K562 (cell line): ENCODE measurements around the gene YIPF1. TPM values are rescaled to one million over a fixed set of nuclear protein-coding genes. Genes with fewer than 3 reads are reported as not detected.

Source experiments
- CC2D1A ChIP-seq: fragments of 450-650 bp; IDR thresholded peaks from 2 replicates; pipeline ENCODE4 v1.6.1; 2017; ENCODE audit warnings: mild to moderate bottlenecking
- CHCHD3 ChIP-seq: fragments of 250-450 bp; sonication (Bioruptor Pico); IDR thresholded peaks from 2 replicates; pipeline ENCODE4 v2.1.2; 2022; ENCODE audit warnings: mild to moderate bottlenecking
- DIDO1 ChIP-seq: fragments of 450-650 bp; IDR thresholded peaks from 2 replicates; pipeline ENCODE4 v1.6.1; 2016; ENCODE audit warnings: low read depth, missing biosample characterization, missing genetic modification characterization
- EHMT2 ChIP-seq: fragments of 450-650 bp; IDR thresholded peaks from 2 replicates; pipeline ENCODE4 v1.6.1; 2018; ENCODE audit warnings: antibody characterized with exemption
- EP300 ChIP-seq: IDR thresholded peaks from 2 replicates; pipeline ENCODE4 v1.6.1; 2012; ENCODE audit warnings: low read length, improper control_type of control experiment
- HDGF ChIP-seq: fragments of 450-650 bp; IDR thresholded peaks from 2 replicates; pipeline ENCODE4 v1.6.1; 2016
- IRF1 ChIP-seq: sonication (generic); formaldehyde crosslinking; IDR thresholded peaks from 2 replicates; pipeline ENCODE4 v1.8.0; 2022; ENCODE audit warnings: missing genetic modification reagents, mild to moderate bottlenecking, borderline replicate concordance
- JUNB ChIP-seq: fragments of 450-650 bp; formaldehyde crosslinking; conservative IDR thresholded peaks from 2 replicates; pipeline ENCODE4 v1.4.0; 2020; ENCODE audit warnings: mild to moderate bottlenecking
- KAT2B ChIP-seq: IDR thresholded peaks from one replicate; pipeline ENCODE4 v1.6.1; 2012; ENCODE audit warnings: low read depth, mild to moderate bottlenecking, control low read depth, inconsistent platforms, low read length, moderate library complexity
- MAFF ChIP-seq: IDR thresholded peaks from 2 replicates; pipeline ENCODE4 v1.6.1; 2012; ENCODE audit warnings: low read length, improper control_type of control experiment
- MBD2 ChIP-seq: sonication (generic); IDR thresholded peaks from 2 replicates; pipeline ENCODE4 v1.6.1; 2016; ENCODE audit warnings: low read depth, borderline replicate concordance
- MITF ChIP-seq: IDR thresholded peaks from 2 replicates; pipeline ENCODE4 v1.6.1; 2014; ENCODE audit warnings: antibody characterized with exemption
- NFIC ChIP-seq: fragments of 450-650 bp; IDR thresholded peaks from 2 replicates; pipeline ENCODE4 v1.6.1; 2017; ENCODE audit warnings: mild to moderate bottlenecking, inconsistent platforms
- NFYB ChIP-seq: IDR thresholded peaks from 2 replicates; pipeline ENCODE4 v1.6.1; 2011; ENCODE audit warnings: mild to moderate bottlenecking, moderate library complexity; ENCODE audit not compliant: insufficient read length; ENCODE audit errors: extremely low read depth
- PHF21A ChIP-seq: fragments of 450-650 bp; IDR thresholded peaks from 2 replicates; pipeline ENCODE4 v1.6.1; 2017; ENCODE audit warnings: low read depth, borderline replicate concordance
- POLR3G ChIP-seq: IDR thresholded peaks from 2 replicates; pipeline ENCODE4 v1.6.1; 2011; ENCODE audit not compliant: insufficient read length, insufficient replicate concordance; ENCODE audit errors: extremely low read depth
- SMARCC2 ChIP-seq: fragments of 450-650 bp; IDR thresholded peaks from 2 replicates; pipeline ENCODE4 v1.6.1; 2017; ENCODE audit warnings: antibody characterized with exemption, moderate library complexity, mild to moderate bottlenecking, low read depth
- SNIP1 ChIP-seq: fragments of 450-650 bp; IDR thresholded peaks from 2 replicates; pipeline ENCODE4 v1.7.1; 2017; ENCODE audit warnings: low read depth, mild to moderate bottlenecking
- TCF3 ChIP-seq: sonication (generic); formaldehyde crosslinking; IDR thresholded peaks from 2 replicates; pipeline ENCODE4 v1.4.0; 2020; ENCODE audit warnings: mild to moderate bottlenecking, missing genetic modification reagents
- TGIF2 ChIP-seq: sonication (generic); formaldehyde crosslinking; IDR thresholded peaks from 2 replicates; pipeline ENCODE4 v1.8.1; 2022; ENCODE audit warnings: mild to moderate bottlenecking, missing genetic modification reagents, moderate library complexity
- VEZF1 ChIP-seq: fragments of 200-800 bp; sonication (Bioruptor generic); IDR thresholded peaks from 2 replicates; pipeline ENCODE4 v1.6.1; 2017; ENCODE audit warnings: missing genetic modification characterization, missing compliant biosample characterization
- ZFP91 ChIP-seq: sonication (generic); formaldehyde crosslinking; IDR thresholded peaks from 2 replicates; pipeline ENCODE4 v1.8.0; 2022; ENCODE audit warnings: mild to moderate bottlenecking, missing genetic modification reagents
- ZNF12 ChIP-seq: sonication (generic); formaldehyde crosslinking; IDR thresholded peaks from 2 replicates; pipeline ENCODE4 v1.4.0; 2020; ENCODE audit warnings: mild to moderate bottlenecking, missing genetic modification reagents
- ZNF174 ChIP-seq: fragments of 250-450 bp; sonication (Bioruptor Pico); IDR thresholded peaks from 2 replicates; pipeline ENCODE4 v1.4.0; 2020; ENCODE audit warnings: mild to moderate bottlenecking
- ZNF436 ChIP-seq: fragments of 250-450, 450-650 bp; sonication (Bioruptor Pico); formaldehyde crosslinking; IDR thresholded peaks from 2 replicates; pipeline ENCODE4 v1.7.0; 2020; ENCODE audit warnings: mild to moderate bottlenecking
- ZNF584 ChIP-seq: fragments of 200-800 bp; sonication (Bioruptor generic); IDR thresholded peaks from 2 replicates; pipeline ENCODE4 v1.6.1; 2016; ENCODE audit warnings: low read depth, mild to moderate bottlenecking, missing genetic modification characterization, missing compliant biosample characterization
- polyA plus RNA-seq, 8 experiments: library from polyadenylated mRNA; depleted of rRNA in 4 of 8; stranded (reverse) in 5 of 8; unstranded in 3 of 8; fragments of >200 nt; fragmentation: Nextera tagmentation in 2 of 8; fragmentation: Illumina TruSeq in 1 of 8; extraction: Ambion mirVana in 2 of 8; extraction: Trizol in 1 of 8; gene quantifications; 2 replicates each; pipeline versions ENCODE4 v1.2.1 to v1.2.3, GENCODE V29; 2011 to 2014; ENCODE audit warnings: inconsistent platforms in 1 of 8, missing spikeins in 1 of 8
- total RNA-seq, 7 experiments: library from RNA; depleted of rRNA in 6 of 7; stranded (reverse); fragments of >200 nt in 6 of 7; fragmentation: Illumina TruSeq in 2 of 7; extraction: Trizol in 2 of 7; gene quantifications; 2 replicates each; pipeline versions ENCODE4 v1.2.1 to v1.2.3, GENCODE V29; 2011 to 2021; ENCODE audit warnings: low replicate concordance in 1 of 7

The YIPF1 gene
- total and polyA plus RNA-seq, 9 of the 15 experiments (the other 6 are each of a cell fraction or from before 2014, with no cell fraction given), result 11.5 to 37.5 (median 19.2) TPM

- TF ChIP-seq KAT2B, result no peak
- TF ChIP-seq SMARCC2, result no peak
- TF ChIP-seq NFYB, result no peak
- no peak for TF ChIP-seq JUNB (CRISPR knock-in tag)
- peak; percentile 95 for TF ChIP-seq DIDO1 (tag)
- no peak for TF ChIP-seq ZNF436 (CRISPR knock-in tag)
- TF ChIP-seq ZFP91 (CRISPR knock-in tag), result no peak; the same call in 1 of the 2 replicates
- TF ChIP-seq EP300, result peak; percentile 52
- peak; percentile 74 for TF ChIP-seq VEZF1 (CRISPR knock-in tag)
- peak; percentile 49; the same call in 1 of the 2 replicates for TF ChIP-seq NFIC
- peak; percentile 91; the same call in 1 of the 2 replicates for TF ChIP-seq ZNF584 (CRISPR knock-in tag)
- peak; percentile 14; the same call in 1 of the 2 replicates for TF ChIP-seq TCF3
- no peak for TF ChIP-seq HDGF
- no peak for TF ChIP-seq CHCHD3 (CRISPR knock-in tag)
- TF ChIP-seq MBD2, result peak; percentile 98
- TF ChIP-seq POLR3G, result no peak
- TF ChIP-seq MITF, result no peak
- no peak for TF ChIP-seq TGIF2 (CRISPR knock-in tag)
- TF ChIP-seq IRF1 (CRISPR knock-in tag), result no peak
- no peak for TF ChIP-seq SNIP1
- TF ChIP-seq CC2D1A, result no peak
- TF ChIP-seq ZNF12 (CRISPR knock-in tag), result no peak; the same call in none of the 2 replicates
- no peak for TF ChIP-seq ZNF174
- no peak for TF ChIP-seq MAFF
- TF ChIP-seq PHF21A, result no peak
- no peak for TF ChIP-seq EHMT2
These were observed 51.5 kb downstream of the YIPF1 start, which contains the start of gene NDC1 (continued) for GRCh38 chr1:53837924-53838653.
